Colonic mucosa (tissue), 4 donors: ENCODE data around the gene MESD. TPM values are rescaled to one million over a fixed set of nuclear protein-coding genes. Genes with fewer than 3 reads are reported as not detected.

Experiments used
- DNase-seq: peaks from one replicate; pipeline ENCODE4 v3.0.0-alpha.2; 2020
- H3K27ac ChIP-seq: fragments of 200-600 bp; one replicate; pipeline ENCODE4 v1.8.0; 2021
- H3K27me3 ChIP-seq: fragments of 200-600 bp; one replicate; pipeline ENCODE4 v1.8.0; 2021
- H3K36me3 ChIP-seq: fragments of 200-600 bp; one replicate; pipeline ENCODE4 v1.8.0; 2021
- H3K4me1 ChIP-seq: fragments of 200-600 bp; one replicate; pipeline ENCODE4 v1.8.0; 2021; ENCODE audit warnings: mild to moderate bottlenecking
- H3K4me3 ChIP-seq: fragments of 200-600 bp; one replicate; pipeline ENCODE4 v1.8.0; 2021
- H3K9ac ChIP-seq, 2 donors: one replicate each; pipeline ENCODE4 v1.7.0; 2013; ENCODE audit warnings: control low read depth in 2 of 2, low read depth in 2 of 2, low read length in 2 of 2
- H3K9me3 ChIP-seq: fragments of 200-600 bp; one replicate; pipeline ENCODE4 v1.8.0; 2021
- intact Hi-C: fragments of 100-400 bp; cut with DNase I; formaldehyde crosslinking; loops from one replicate; pipeline ENCODE4 v1.14.1; 2022
- total RNA-seq, 2 donors: library from RNA; stranded (reverse); fragmentation: NEBNext Ultra II Directional in 1 of 2; extraction: Animal tissue kit (Norgen Biotek cat#: 25700) in 1 of 2; gene quantifications; one replicate each; pipeline ENCODE4 v1.2.1, GENCODE V29; 2021
- TF ChIP-seq, protein P1 (sequence below): fragments of 200-600 bp; IDR thresholded peaks from one replicate; pipeline ENCODE4 v1.8.0; 2022; ENCODE audit warnings: antibody characterized with exemption, mild to moderate bottlenecking
- donor health status: healthy.
- donor health status: DM: no; HTN: no; CAD: no.
- donor health status: DM: no; HTN: no; CAD: no.

MESD gene
- total RNA-seq, 2 donors from 2014 or later, result 20.4 to 26.1 TPM

DNA sequence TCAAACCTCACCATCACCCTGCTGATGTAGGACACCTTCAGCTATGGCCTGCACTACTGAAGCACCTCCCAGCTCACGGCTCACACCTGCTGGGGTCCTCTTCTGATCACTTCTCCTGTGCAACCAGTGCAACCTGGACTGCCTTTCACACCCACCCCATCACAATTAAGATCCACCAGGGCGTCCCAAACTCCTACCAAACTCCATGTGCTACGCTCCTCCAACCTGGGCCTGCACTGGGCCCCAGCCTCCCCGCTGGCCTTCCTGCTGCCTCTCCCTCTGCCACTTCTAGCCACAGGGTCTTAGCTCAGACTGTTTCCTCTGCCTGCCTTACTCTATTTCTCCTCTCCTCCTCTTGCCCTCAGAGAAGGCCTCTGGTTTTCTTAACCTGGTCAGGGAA, 12.8 kb downstream of the MESD start:
- Histone ChIP-seq H3K9me3 (no peaks in the 10 kb centered on the region), H3K27me3 (no peaks in the 10 kb centered on the region), H3K4me1 (no peaks in the 10 kb centered on the region), H3K36me3 (peaks cover 5% of the 10 kb centered on the region), H3K9ac (no peak overlapping the region), H3K4me3 (no peak overlapping the region), H3K27ac (no peak overlapping the region)
- intact Hi-C loops, result loop anchor here (10.0 kb wide), 1 partner anchor 128 kb away; no protein-coding TSS in a partner anchor
- TF ChIP-seq, protein P1, sequence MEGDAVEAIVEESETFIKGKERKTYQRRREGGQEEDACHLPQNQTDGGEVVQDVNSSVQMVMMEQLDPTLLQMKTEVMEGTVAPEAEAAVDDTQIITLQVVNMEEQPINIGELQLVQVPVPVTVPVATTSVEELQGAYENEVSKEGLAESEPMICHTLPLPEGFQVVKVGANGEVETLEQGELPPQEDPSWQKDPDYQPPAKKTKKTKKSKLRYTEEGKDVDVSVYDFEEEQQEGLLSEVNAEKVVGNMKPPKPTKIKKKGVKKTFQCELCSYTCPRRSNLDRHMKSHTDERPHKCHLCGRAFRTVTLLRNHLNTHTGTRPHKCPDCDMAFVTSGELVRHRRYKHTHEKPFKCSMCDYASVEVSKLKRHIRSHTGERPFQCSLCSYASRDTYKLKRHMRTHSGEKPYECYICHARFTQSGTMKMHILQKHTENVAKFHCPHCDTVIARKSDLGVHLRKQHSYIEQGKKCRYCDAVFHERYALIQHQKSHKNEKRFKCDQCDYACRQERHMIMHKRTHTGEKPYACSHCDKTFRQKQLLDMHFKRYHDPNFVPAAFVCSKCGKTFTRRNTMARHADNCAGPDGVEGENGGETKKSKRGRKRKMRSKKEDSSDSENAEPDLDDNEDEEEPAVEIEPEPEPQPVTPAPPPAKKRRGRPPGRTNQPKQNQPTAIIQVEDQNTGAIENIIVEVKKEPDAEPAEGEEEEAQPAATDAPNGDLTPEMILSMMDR, result no peak
- DNase-seq, result no peak

DNA sequence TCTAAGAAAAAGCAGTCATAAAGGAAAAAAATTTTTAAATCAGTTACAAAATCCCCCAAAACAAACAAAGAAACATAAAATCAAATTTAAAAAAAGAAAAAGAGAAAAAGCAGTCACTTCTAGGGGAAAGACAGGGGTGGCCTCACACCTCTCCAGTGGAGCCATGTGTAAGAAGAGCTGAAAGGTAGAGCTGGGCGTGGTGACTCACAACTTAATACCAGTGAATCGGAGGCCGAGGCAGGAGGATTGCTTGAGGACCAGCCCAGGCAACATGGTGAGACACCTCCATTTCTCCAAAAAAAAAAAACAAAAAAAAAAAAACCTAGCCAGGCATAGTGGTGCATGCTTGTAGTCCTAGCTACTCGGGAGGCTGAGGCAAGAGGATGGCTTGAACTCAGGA, 14.7 kb downstream of the MESD start:
- TF ChIP-seq, protein P1, result no peak
- Histone ChIP-seq H3K27ac (no peak overlapping the region), H3K27me3 (no peaks in the 10 kb centered on the region), H3K9me3 (no peaks in the 10 kb centered on the region), H3K36me3 (peaks cover 5% of the 10 kb centered on the region), H3K4me3 (no peak overlapping the region), H3K4me1 (no peaks in the 10 kb centered on the region), H3K9ac (no peak overlapping the region)
- no peak for DNase-seq
- intact Hi-C loops, result loop anchor here (2.0 to 10.0 kb wide), 2 partner anchors 130 to 408 kb away; no protein-coding TSS in a partner anchor

DNA sequence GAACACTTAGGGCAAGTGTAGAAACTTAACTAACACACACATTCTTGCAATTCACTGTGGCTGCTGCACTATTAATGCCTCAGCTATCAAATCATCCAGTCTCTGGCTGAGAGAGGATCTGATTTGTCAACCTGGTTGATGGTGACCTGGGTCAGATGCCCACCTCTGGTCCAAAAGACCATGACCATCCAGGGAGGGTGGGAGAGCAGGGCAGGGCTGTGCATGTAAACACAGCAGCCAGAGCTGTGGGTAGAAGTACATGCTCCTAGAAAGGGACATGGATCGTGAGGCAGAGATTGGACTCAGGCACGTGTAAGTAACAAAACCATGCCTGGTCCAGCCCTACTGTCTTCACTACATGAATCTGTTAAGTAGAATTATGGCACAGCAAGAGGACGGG, 17.3 kb downstream of the MESD start:
- H3K27me3 ChIP-seq, result no peaks in the 10 kb centered on the region
- TF ChIP-seq, protein P1, result no peak
- no peaks in the 10 kb centered on the region for H3K36me3 ChIP-seq
- no peak for DNase-seq
- no peaks in the 10 kb centered on the region for H3K9me3 ChIP-seq
- H3K27ac ChIP-seq, result no peak overlapping the region
- intact Hi-C loops, result loop anchor here (10.0 kb wide), 1 partner anchor 133 kb away; no protein-coding TSS in a partner anchor
- no peak overlapping the region for H3K9ac ChIP-seq
- no peaks in the 10 kb centered on the region for H3K4me1 ChIP-seq
- no peak overlapping the region for H3K4me3 ChIP-seq

- Histone ChIP-seq H3K9me3 (no peaks in the 10 kb centered on the region), H3K9ac (no peak overlapping the region), H3K36me3 (no peaks in the 10 kb centered on the region), H3K27ac (no peak overlapping the region), H3K27me3 (no peaks in the 10 kb centered on the region), H3K4me1 (no peaks in the 10 kb centered on the region), H3K4me3 (no peak overlapping the region)
- no peak for DNase-seq
- TF ChIP-seq, protein P1, result no peak
- intact Hi-C loops, result loop anchor here (2.0 to 10.0 kb wide), 3 partner anchors 134 to 514 kb away; partner anchors contain the start of gene CEMIP
Measured at GRCh38 chr15:80971143-80971542, 18.5 kb downstream of the MESD start.

DNA sequence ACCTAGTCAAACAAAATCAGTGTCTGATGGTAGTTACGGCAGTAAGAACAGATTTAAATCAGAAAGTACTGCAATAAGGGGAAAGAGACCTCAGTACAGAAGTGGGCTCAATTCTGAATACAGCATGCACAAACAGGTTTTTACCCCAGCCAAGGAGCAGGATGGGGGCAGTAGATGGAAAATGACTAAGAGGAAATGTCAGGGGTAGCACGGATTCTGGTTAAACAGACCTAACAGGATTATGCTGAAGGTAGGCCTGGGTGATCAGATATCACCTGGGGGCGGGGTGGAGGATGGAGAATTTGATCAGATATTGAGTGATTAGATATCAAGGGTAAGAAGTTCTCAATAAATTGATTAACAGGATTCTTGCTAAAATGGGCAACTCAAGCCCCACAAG, 19.0 kb downstream of the MESD start:
- no peaks in the 10 kb centered on the region for H3K27me3 ChIP-seq
- no peaks in the 10 kb centered on the region for H3K36me3 ChIP-seq
- no peak overlapping the region for H3K9ac ChIP-seq
- TF ChIP-seq, protein P1, result no peak
- no peaks in the 10 kb centered on the region for H3K9me3 ChIP-seq
- DNase-seq, result no peak
- no peak overlapping the region for H3K4me3 ChIP-seq
- H3K27ac ChIP-seq, result no peak overlapping the region
- intact Hi-C loops, result loop anchor here (2.0 to 10.0 kb wide), 3 partner anchors 134 to 514 kb away; partner anchors contain the start of gene CEMIP
- H3K4me1 ChIP-seq, result no peaks in the 10 kb centered on the region
